Loucy (cell line): ENCODE data around the gene COL5A1.
A peak's percentile ranks its signal among the peaks of the same experiment; 100 is the strongest.
"Not testable (repeated sequence)": the region's sequence is repeated elsewhere in the genome, so short reads cannot be mapped to it uniquely, and the experiment has no call there.

Source experiments
- H2AFZ ChIP-seq: fragments of 200-600 bp; sonication (generic); 2 replicates; pipeline ENCODE4 v1.6.0; 2016; ENCODE audit warnings: antibody characterized with exemption, mild to moderate bottlenecking, low read length, moderate library complexity
- H3F3A ChIP-seq: fragments of 200-600 bp; 2 replicates; pipeline ENCODE4 v1.6.0; 2016; ENCODE audit warnings: antibody characterized with exemption, low read depth, mild to moderate bottlenecking
- H3K27me3 ChIP-seq: fragments of 200-600 bp; sonication (generic); 2 replicates; pipeline ENCODE4 v1.6.1; 2014; ENCODE audit warnings: low read length, mild to moderate bottlenecking; ENCODE audit not compliant: insufficient read depth, poor library complexity, severe bottlenecking
- H3K36me3 ChIP-seq: fragments of 200-600 bp; sonication (generic); 2 replicates; pipeline ENCODE4 v1.6.1; 2016; ENCODE audit warnings: low read length; ENCODE audit not compliant: insufficient read depth
- H3K4me1 ChIP-seq: fragments of 200-600 bp; sonication (generic); 2 replicates; pipeline ENCODE4 v1.5.1; 2014; ENCODE audit warnings: low read length, mild to moderate bottlenecking; ENCODE audit not compliant: insufficient read depth, poor library complexity, severe bottlenecking
- H3K4me2 ChIP-seq: fragments of 200-600 bp; sonication (generic); 2 replicates; pipeline ENCODE4 v1.6.0; 2014; ENCODE audit warnings: antibody characterized with exemption, low read length, low read depth, mild to moderate bottlenecking; ENCODE audit not compliant: poor library complexity, severe bottlenecking
- H3K4me3 ChIP-seq: fragments of 200-600 bp; sonication (generic); 2 replicates; pipeline ENCODE4 v1.5.1; 2014; ENCODE audit warnings: low read length, mild to moderate bottlenecking, mixed read lengths; ENCODE audit not compliant: poor library complexity, severe bottlenecking
- H3K79me2 ChIP-seq: fragments of 200-600 bp; sonication (generic); 2 replicates; pipeline ENCODE4 v1.6.1; 2014; ENCODE audit warnings: low read length; ENCODE audit not compliant: insufficient read depth
- H3K9ac ChIP-seq: fragments of 200-600 bp; sonication (generic); 2 replicates; pipeline ENCODE4 v1.6.0; 2014; ENCODE audit warnings: mild to moderate bottlenecking, low read depth, low read length, moderate library complexity; ENCODE audit not compliant: poor library complexity, severe bottlenecking
- H3K9me2 ChIP-seq: fragments of 200-600 bp; sonication (generic); replicated peaks from 2 replicates; pipeline ENCODE4 v1.6.1; 2016; ENCODE audit warnings: low read depth, low read length, mixed read lengths
- H3K9me3 ChIP-seq: fragments of 200-600 bp; sonication (generic); 2 replicates; pipeline ENCODE4 v1.6.1; 2014; ENCODE audit warnings: mild to moderate bottlenecking, antibody characterized with exemption, low read length, low read depth; ENCODE audit not compliant: insufficient read depth
- H4K20me1 ChIP-seq: fragments of 200-600 bp; sonication (generic); 2 replicates; pipeline ENCODE4 v1.6.0; 2014; ENCODE audit warnings: antibody characterized with exemption, low read length, mild to moderate bottlenecking; ENCODE audit not compliant: insufficient read depth, poor library complexity, severe bottlenecking
- EZH2phosphoT487 ChIP-seq: fragments of 200-600 bp; IDR thresholded peaks from 2 replicates; pipeline ENCODE4 v1.6.1; 2018; ENCODE audit warnings: antibody characterized with exemption, mild to moderate bottlenecking, moderate library complexity, borderline replicate concordance
- TF ChIP-seq, protein P1 (sequence below): fragments of 200-600 bp; sonication (generic); conservative IDR thresholded peaks from 2 replicates; pipeline ENCODE4 v1.5.1; 2014; ENCODE audit warnings: mild to moderate bottlenecking, antibody characterized with exemption, low read length

The COL5A1 gene

DNA sequence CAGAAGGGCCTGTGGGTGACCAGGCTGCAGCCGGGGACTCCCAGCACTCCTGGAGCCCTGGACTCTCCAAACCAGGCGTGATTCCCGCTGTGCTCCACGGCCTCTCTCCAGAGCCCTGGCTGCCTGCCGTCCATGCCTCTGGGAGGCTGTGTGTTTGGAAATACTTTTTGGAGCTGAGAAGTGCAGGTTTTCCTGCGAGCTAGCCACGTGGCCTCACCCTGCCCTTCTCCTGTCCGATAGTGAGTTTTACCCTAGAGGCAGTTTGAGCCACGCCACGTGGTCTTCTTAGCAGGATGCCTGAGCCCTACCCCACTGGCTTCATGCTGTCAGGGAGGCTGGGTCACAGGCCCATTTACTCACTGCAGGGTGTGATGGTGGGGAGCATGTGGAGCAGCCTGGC is 71.3 kb downstream of the COL5A1 start:
- H3K4me3 ChIP-seq, result no peak overlapping the region
- H3K9ac ChIP-seq, result no peak overlapping the region
- peaks cover 20% of the 10 kb centered on the region for H3K4me1 ChIP-seq
- no peaks in the 10 kb centered on the region for H3K27me3 ChIP-seq
- no peak overlapping the region for H2AFZ ChIP-seq
- H3K4me2 ChIP-seq, result no peak overlapping the region
- H4K20me1 ChIP-seq, result no peaks in the 10 kb centered on the region
- TF ChIP-seq, protein P1, sequence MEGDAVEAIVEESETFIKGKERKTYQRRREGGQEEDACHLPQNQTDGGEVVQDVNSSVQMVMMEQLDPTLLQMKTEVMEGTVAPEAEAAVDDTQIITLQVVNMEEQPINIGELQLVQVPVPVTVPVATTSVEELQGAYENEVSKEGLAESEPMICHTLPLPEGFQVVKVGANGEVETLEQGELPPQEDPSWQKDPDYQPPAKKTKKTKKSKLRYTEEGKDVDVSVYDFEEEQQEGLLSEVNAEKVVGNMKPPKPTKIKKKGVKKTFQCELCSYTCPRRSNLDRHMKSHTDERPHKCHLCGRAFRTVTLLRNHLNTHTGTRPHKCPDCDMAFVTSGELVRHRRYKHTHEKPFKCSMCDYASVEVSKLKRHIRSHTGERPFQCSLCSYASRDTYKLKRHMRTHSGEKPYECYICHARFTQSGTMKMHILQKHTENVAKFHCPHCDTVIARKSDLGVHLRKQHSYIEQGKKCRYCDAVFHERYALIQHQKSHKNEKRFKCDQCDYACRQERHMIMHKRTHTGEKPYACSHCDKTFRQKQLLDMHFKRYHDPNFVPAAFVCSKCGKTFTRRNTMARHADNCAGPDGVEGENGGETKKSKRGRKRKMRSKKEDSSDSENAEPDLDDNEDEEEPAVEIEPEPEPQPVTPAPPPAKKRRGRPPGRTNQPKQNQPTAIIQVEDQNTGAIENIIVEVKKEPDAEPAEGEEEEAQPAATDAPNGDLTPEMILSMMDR, result no peak
- TF ChIP-seq EZH2phosphoT487, result no peak
- no peaks in the 10 kb centered on the region for H3F3A ChIP-seq
- no peaks in the 10 kb centered on the region for H3K9me2 ChIP-seq
- H3K79me2 ChIP-seq, result no peaks in the 10 kb centered on the region
- no peaks in the 10 kb centered on the region for H3K9me3 ChIP-seq
- no peaks in the 10 kb centered on the region for H3K36me3 ChIP-seq

- H3F3A ChIP-seq, H3K4me3 ChIP-seq, H3K9me2 ChIP-seq, H4K20me1 ChIP-seq, H3K9me3 ChIP-seq, H3K4me2 ChIP-seq, H3K36me3 ChIP-seq, H3K27me3 ChIP-seq, H3K9ac ChIP-seq, H3K79me2 ChIP-seq, H2AFZ ChIP-seq: not testable (repeated sequence)
- H3K4me1 ChIP-seq, result peaks cover 19% of the 10 kb centered on the region
Observed at GRCh38 chr9:134715536-134715935, 73.9 kb downstream of the COL5A1 start.

GRCh38 chr9:134716067-134716466 is 74.5 kb downstream of the COL5A1 start:
- no peaks in the 10 kb centered on the region for H3F3A ChIP-seq
- no peak overlapping the region for H3K9ac ChIP-seq
- H3K36me3 ChIP-seq, result no peaks in the 10 kb centered on the region
- H3K9me3 ChIP-seq, result no peaks in the 10 kb centered on the region
- no peaks in the 10 kb centered on the region for H3K27me3 ChIP-seq
- H3K4me2 ChIP-seq, result no peak overlapping the region
- no peaks in the 10 kb centered on the region for H3K9me2 ChIP-seq
- peaks cover 17% of the 10 kb centered on the region for H3K4me1 ChIP-seq
- H2AFZ ChIP-seq, result no peak overlapping the region
- no peaks in the 10 kb centered on the region for H3K79me2 ChIP-seq
- H4K20me1 ChIP-seq, result no peaks in the 10 kb centered on the region
- no peak overlapping the region for H3K4me3 ChIP-seq
- TF ChIP-seq, protein P1, result 0 out of 2 replicates have a peak, but pooled peaks have one; percentile 28
- TF ChIP-seq EZH2phosphoT487, result no peak

DNA sequence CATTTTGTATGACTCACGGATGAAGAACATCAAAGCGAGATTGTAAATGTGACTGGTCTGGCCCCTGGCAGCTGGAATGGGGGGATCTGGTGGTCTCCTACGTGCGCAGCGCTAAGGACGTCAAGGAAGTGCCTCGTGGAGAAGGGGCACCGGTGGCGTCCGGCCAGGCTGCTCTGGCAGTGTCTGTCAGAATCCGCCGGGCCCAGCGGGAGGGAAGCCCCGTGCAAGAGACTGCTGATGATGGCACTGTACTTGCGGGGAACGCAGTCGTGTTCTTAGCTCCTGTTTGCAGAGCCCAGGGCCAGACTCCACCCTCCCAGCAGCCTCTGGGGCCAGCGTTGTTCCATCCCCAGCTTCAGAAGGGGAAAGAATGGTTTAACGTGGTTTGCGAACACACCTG is 75.5 kb downstream of the COL5A1 start:
- H3K36me3 ChIP-seq, result no peaks in the 10 kb centered on the region
- no peaks in the 10 kb centered on the region for H3F3A ChIP-seq
- peaks cover 9% of the 10 kb centered on the region for H3K4me1 ChIP-seq
- no peaks in the 10 kb centered on the region for H3K9me3 ChIP-seq
- TF ChIP-seq, protein P1, result no peak
- no peak for TF ChIP-seq EZH2phosphoT487
- H3K4me2 ChIP-seq, result no peak overlapping the region
- no peak overlapping the region for H3K4me3 ChIP-seq
- no peak overlapping the region for H2AFZ ChIP-seq
- H3K79me2 ChIP-seq, result no peaks in the 10 kb centered on the region
- no peaks in the 10 kb centered on the region for H3K9me2 ChIP-seq
- H3K27me3 ChIP-seq, result no peaks in the 10 kb centered on the region
- no peaks in the 10 kb centered on the region for H4K20me1 ChIP-seq
- H3K9ac ChIP-seq, result no peak overlapping the region
